ENCODE results near the gene TRANK1. TPM values are rescaled to one million over a fixed set of nuclear protein-coding genes. Genes with fewer than 3 reads are reported as not detected.

TRANK1 gene
- total RNA-seq, 2 experiments from 2014 or later = 39.2 to 44.8 TPM

- Mint-ChIP-seq H3K27ac (no peak overlapping the region), H3K27me3 (no peaks in the 10 kb centered on the region), H3K9me3 (no peaks in the 10 kb centered on the region), H3K4me3 (no peak overlapping the region), H3K4me1 (ENCODE audit: low read depth) (no peaks in the 10 kb centered on the region), H3K36me3 (ENCODE audit: low read depth) (peaks cover 77% of the 10 kb centered on the region)
- Histone ChIP-seq H3K9me3 (ENCODE audit: control insufficient read depth in 1 of 2, insufficient read depth in 1 of 2, low read length in 2 of 2) (no peaks in the 10 kb centered on the region), H3K4me1 (ENCODE audit: insufficient read depth, low read length) (no peaks in the 10 kb centered on the region), H3K27me3 (ENCODE audit: control insufficient read depth in 1 of 2, insufficient read depth in 2 of 2, low read length in 2 of 2) (no peaks in the 10 kb centered on the region), H3K27ac (ENCODE audit: low read depth in 1 of 2, low read length in 2 of 2) (no peak overlapping the region), H3K4me3 (ENCODE audit: low read length) (no peak overlapping the region), H3K36me3 (ENCODE audit: insufficient read depth, low read length) (peaks cover 79% of the 10 kb centered on the region)
- no peak for DNase-seq
- CTCF ChIA-PET = interaction anchor here (0.8 to 0.9 kb wide), 2 partner anchors 12 to 15 kb away, joined by 3 read pairs; no protein-coding TSS in a partner anchor
- no peak for TF ChIP-seq CTCF (IDR thresholded peaks at IDR 0.05)
- no peak for ATAC-seq (ENCODE audit: poor library complexity)
- POLR2A ChIA-PET = no interaction called here
- intact Hi-C loops (cut with DNase I, micrococcal nuclease) = no loop called here
Measured at GRCh38 chr3:36826240-36826639, 118.6 kb downstream of the TRANK1 start.

GRCh38 chr3:36824443-36824842, 120.4 kb downstream of the TRANK1 start:
- Histone ChIP-seq H3K4me1 (ENCODE audit: insufficient read depth, low read length) (no peaks in the 10 kb centered on the region), H3K9me3 (ENCODE audit: control insufficient read depth in 1 of 2, insufficient read depth in 1 of 2, low read length in 2 of 2) (no peaks in the 10 kb centered on the region), H3K27ac (ENCODE audit: low read depth in 1 of 2, low read length in 2 of 2) (no peak overlapping the region), H3K36me3 (ENCODE audit: insufficient read depth, low read length) (peaks cover 61% of the 10 kb centered on the region), H3K4me3 (ENCODE audit: low read length) (no peak overlapping the region), H3K27me3 (ENCODE audit: control insufficient read depth in 1 of 2, insufficient read depth in 2 of 2, low read length in 2 of 2) (no peaks in the 10 kb centered on the region)
- DNase-seq (no peak), ATAC-seq (ENCODE audit: poor library complexity) (no peak)
- H3K27me3 Mint-ChIP-seq = no peaks in the 10 kb centered on the region
- TF ChIP-seq CTCF (IDR thresholded peaks at IDR 0.05) = no peak
- no peak overlapping the region for H3K4me3 Mint-ChIP-seq
- CTCF ChIA-PET = no interaction called here
- no peaks in the 10 kb centered on the region for H3K9me3 Mint-ChIP-seq
- H3K36me3 Mint-ChIP-seq (ENCODE audit: low read depth) = peaks cover 59% of the 10 kb centered on the region
- H3K4me1 Mint-ChIP-seq (ENCODE audit: low read depth) = no peaks in the 10 kb centered on the region
- intact Hi-C loops (cut with DNase I, micrococcal nuclease) = no loop called here
- H3K27ac Mint-ChIP-seq = no peak overlapping the region
- POLR2A ChIA-PET = no interaction called here

GRCh38 chr3:36823806-36824205, 121.0 kb downstream of the TRANK1 start:
- Mint-ChIP-seq H3K9me3 (no peaks in the 10 kb centered on the region), H3K4me3 (no peak overlapping the region), H3K27me3 (no peaks in the 10 kb centered on the region), H3K27ac (no peak overlapping the region), H3K4me1 (ENCODE audit: low read depth) (no peaks in the 10 kb centered on the region), H3K36me3 (ENCODE audit: low read depth) (peaks cover 53% of the 10 kb centered on the region)
- H3K9me3 ChIP-seq (ENCODE audit: control insufficient read depth in 1 of 2, insufficient read depth in 1 of 2, low read length in 2 of 2) = no peaks in the 10 kb centered on the region
- no peak for DNase-seq
- H3K27ac ChIP-seq (ENCODE audit: low read depth in 1 of 2, low read length in 2 of 2) = no peak overlapping the region
- ATAC-seq (ENCODE audit: poor library complexity) = no peak
- H3K4me3 ChIP-seq (ENCODE audit: low read length) = no peak overlapping the region
- H3K36me3 ChIP-seq (ENCODE audit: insufficient read depth, low read length) = peaks cover 55% of the 10 kb centered on the region
- TF ChIP-seq CTCF (IDR thresholded peaks at IDR 0.05) = no peak
- no peaks in the 10 kb centered on the region for H3K27me3 ChIP-seq (ENCODE audit: control insufficient read depth in 1 of 2, insufficient read depth in 2 of 2, low read length in 2 of 2)
- CTCF ChIA-PET = no interaction called here
- intact Hi-C loops (cut with DNase I, micrococcal nuclease) = no loop called here
- POLR2A ChIA-PET = no interaction called here
- H3K4me1 ChIP-seq (ENCODE audit: insufficient read depth, low read length) = no peaks in the 10 kb centered on the region
